B cell (primary cell): Measurements from ENCODE around the gene CHST11. TPM values are rescaled to one million over a fixed set of nuclear protein-coding genes. Genes with fewer than 3 reads are reported as not detected.

ENCODE experiments used
- ATAC-seq: fragments of 200-7000 bp; cut with Tn5 transposase; one replicate; pipeline ENCODE4 v1.10.0; 2021; ENCODE audit warnings: low read depth, mild to moderate bottlenecking, moderate number of reproducible peaks, moderate library complexity
- CTCF ChIA-PET: fragments of 350-600 bp; sonication (Branson Sonifier 250); formaldehyde crosslinking; loops from one replicate; lab custom pipeline; 2021; ENCODE audit warnings: antibody characterized with exemption, inconsistent platforms; lab: Charles Lee
- POLR2A ChIA-PET: fragments of 350-600 bp; sonication (Branson Sonifier 250); formaldehyde crosslinking; loops from one replicate; lab custom pipeline; 2021; ENCODE audit warnings: antibody characterized with exemption; lab: Charles Lee
- DNase-seq: peaks from one replicate; pipeline ENCODE4 v3.0.0; 2013
- H2AFZ ChIP-seq: 2 replicates; pipeline ENCODE4 v1.6.1; 2012; ENCODE audit warnings: mild to moderate bottlenecking, low read depth, low read length; ENCODE audit not compliant: insufficient read depth, poor library complexity, severe bottlenecking
- H3K27ac ChIP-seq, 2 donors: 1 replicate in 1 of 2; 2 replicates in 1 of 2; pipeline ENCODE4 v1.5.1; 2012 to 2013; ENCODE audit warnings: low read length in 2 of 2, mild to moderate bottlenecking in 2 of 2, moderate library complexity in 1 of 2
- H3K27me3 ChIP-seq, 4 experiments: fragments of 200-600 bp in 1 of 4; sonication (generic) in 1 of 4; replicated peaks in 1 of 4; 1 replicate in 2 of 4; 2 replicates in 2 of 4; pipeline versions ENCODE4 v1.6.1 to v1.7.0; 2013 to 2016; ENCODE audit warnings: low read length in 3 of 4, mild to moderate bottlenecking in 2 of 4, mixed read lengths in 1 of 4, moderate library complexity in 1 of 4; ENCODE audit not compliant: insufficient read depth in 4 of 4, control insufficient read depth in 3 of 4; ENCODE audit errors: control extremely low read depth in 1 of 4
- H3K36me3 ChIP-seq, 2 experiments: replicated peaks in 1 of 2; 1 replicate in 1 of 2; 2 replicates in 1 of 2; pipeline versions ENCODE4 v1.6.1 to v1.7.1; 2013; ENCODE audit warnings: low read length in 1 of 2; ENCODE audit not compliant: insufficient read depth in 2 of 2, control insufficient read depth in 1 of 2; ENCODE audit errors: control extremely low read depth in 1 of 2, extremely low read depth in 1 of 2
- H3K4me1 ChIP-seq, 2 donors: fragments of 200-600 bp in 1 of 2; sonication (generic) in 1 of 2; 1 replicate in 1 of 2; 2 replicates in 1 of 2; pipeline versions ENCODE4 v1.5.1 to v1.6.1; 2013 to 2017; ENCODE audit warnings: low read length in 2 of 2; ENCODE audit not compliant: control insufficient read depth in 2 of 2, insufficient read depth in 2 of 2
- H3K4me2 ChIP-seq: replicated peaks from 2 replicates; pipeline ENCODE3; 2012; ENCODE audit warnings: mild to moderate bottlenecking, low read depth, low read length; ENCODE audit not compliant: poor library complexity, severe bottlenecking
- H3K4me3 ChIP-seq, 5 experiments: fragments of 200-600 bp in 1 of 5; sonication (generic) in 1 of 5; 1 replicate in 3 of 5; 2 replicates in 2 of 5; pipeline versions ENCODE4 v1.5.1 to v1.7.0; 2011 to 2016; ENCODE audit warnings: low read length in 4 of 5, mild to moderate bottlenecking in 4 of 5, low read depth in 2 of 5, control low read depth in 1 of 5, moderate library complexity in 1 of 5; ENCODE audit not compliant: insufficient read depth in 1 of 5; ENCODE audit errors: control extremely low read depth in 1 of 5, extremely low read depth in 1 of 5
- H3K79me2 ChIP-seq: fragments of 200-600 bp; sonication (generic); one replicate; pipeline ENCODE4 v1.6.0; 2016; ENCODE audit warnings: low read length; ENCODE audit not compliant: control insufficient read depth, insufficient read depth
- H3K9ac ChIP-seq: fragments of 200-600 bp; sonication (generic); 2 replicates; pipeline ENCODE4 v1.6.1; 2017; ENCODE audit warnings: mild to moderate bottlenecking, low read length, moderate library complexity
- H3K9me3 ChIP-seq, 3 donors: one replicate each; pipeline versions ENCODE4 v1.6.1 to v1.7.1; 2013; ENCODE audit warnings: low read length in 2 of 3; ENCODE audit not compliant: control insufficient read depth in 2 of 3, insufficient read depth in 1 of 3; ENCODE audit errors: control extremely low read depth in 1 of 3
- H4K20me1 ChIP-seq: 2 replicates; pipeline ENCODE4 v1.6.0; 2012; ENCODE audit warnings: mild to moderate bottlenecking, low read length; ENCODE audit not compliant: insufficient read depth, control insufficient read depth, poor library complexity, severe bottlenecking
- H3K27ac Mint-ChIP-seq: one replicate; pipeline ENCODE4 v1.8.0; 2021; ENCODE audit warnings: mixed read lengths
- H3K27me3 Mint-ChIP-seq: one replicate; pipeline ENCODE4 v1.8.0; 2021; ENCODE audit warnings: mixed read lengths
- H3K4me1 Mint-ChIP-seq: one replicate; pipeline ENCODE4 v1.8.0; 2021; ENCODE audit warnings: mixed read lengths
- H3K4me3 Mint-ChIP-seq: one replicate; pipeline ENCODE4 v1.8.0; 2021; ENCODE audit warnings: mixed read lengths
- H3K9me3 Mint-ChIP-seq: one replicate; pipeline ENCODE4 v1.8.0; 2022; ENCODE audit warnings: mixed read lengths; ENCODE audit not compliant: insufficient read depth
- CTCF ChIP-seq: fragments of 200-600 bp; IDR thresholded peaks from one replicate; pipeline ENCODE4 v1.8.0; 2022; ENCODE audit warnings: antibody characterized with exemption, mild to moderate bottlenecking
- EZH2 ChIP-seq: IDR thresholded peaks from 2 replicates; pipeline ENCODE4 v1.6.1; 2012; ENCODE audit warnings: borderline replicate concordance, low read depth, mild to moderate bottlenecking, moderate library complexity, low read length; ENCODE audit not compliant: insufficient read depth, poor library complexity, severe bottlenecking
- WGBS: methylation state at CpG from one replicate; pipeline ENCODE4 v1.1.5; 2013; ENCODE audit warnings: missing lambda C conversion rate; ENCODE audit not compliant: insufficient coverage; 5-methylcytosine and 5-hydroxymethylcytosine counted together
- intact Hi-C: fragments of 100-400 bp; cut with micrococcal nuclease; formaldehyde crosslinking; loops from one replicate; pipeline ENCODE4 v1.10.0; 2022
- polyA plus RNA-seq: library from polyadenylated mRNA; depleted of rRNA; stranded (reverse); fragments of >200 nt; gene quantifications from 2 replicates; pipeline ENCODE4 v1.2.3, GENCODE V29; 2012
- total RNA-seq, 2 donors: library from RNA; stranded (reverse); fragments of 120-200 nt in 1 of 2; gene quantifications; 1 replicate in 1 of 2; 2 replicates in 1 of 2; pipeline versions ENCODE4 v1.2.3 to v1.2.4, GENCODE V29; 2013 to 2022

The CHST11 gene
- total and polyA plus RNA-seq, 2 donors (not counting 1 experiment from before 2014, with no cell fraction given), result 46.3 to 152 TPM

- Mint-ChIP-seq H3K27me3 (no peaks in the 10 kb centered on the region), H3K9me3 (no peaks in the 10 kb centered on the region), H3K4me3 (no peak overlapping the region), H3K27ac (no peak overlapping the region), H3K4me1 (peaks cover 15% of the 10 kb centered on the region)
- intact Hi-C loops, result no loop called here
- Histone ChIP-seq H3K4me2 (no peak overlapping the region), H3K27ac (no peak overlapping the region), H3K9ac (no peak overlapping the region), H4K20me1 (no peaks in the 10 kb centered on the region), H3K36me3 (no peaks in the 10 kb centered on the region), H2AFZ (no peak overlapping the region), H3K4me1 (peaks cover 5 to 29% of the 10 kb centered on the region in 2 donors), H3K9me3 (no peaks in the 10 kb centered on the region), H3K27me3 (peaks cover 0 to 3% (median 0%) of the 10 kb centered on the region in 4 experiments), H3K79me2 (no peaks in the 10 kb centered on the region), H3K4me3 (no peak overlapping the region)
- ATAC-seq (no peak), DNase-seq (no peak)
- 87% methylated on average over 5 of the region's 6 CpGs for WGBS
- CTCF ChIA-PET, result no interaction called here
- TF ChIP-seq EZH2, result no peak
- TF ChIP-seq CTCF, result no peak
- POLR2A ChIA-PET, result interaction anchor here (0.6 kb wide), 1 partner anchor 255 kb away, joined by 5 read pairs; no protein-coding TSS in a partner anchor
Measured at GRCh38 chr12:104416136-104416535, 40.6 kb upstream of the CHST11 start.

- 8% methylated on average over 1 of the region's 1 CpG for WGBS
- TF ChIP-seq CTCF, result no peak
- TF ChIP-seq EZH2, result no peak
- Histone ChIP-seq H3K4me2 (no peak overlapping the region), H3K9me3 (no peaks in the 10 kb centered on the region), H3K9ac (no peak overlapping the region), H3K79me2 (no peaks in the 10 kb centered on the region), H3K27me3 (peaks cover 0 to 3% (median 0%) of the 10 kb centered on the region in 4 experiments), H3K4me1 (peaks cover 5 to 29% of the 10 kb centered on the region in 2 donors), H4K20me1 (no peaks in the 10 kb centered on the region), H3K36me3 (no peaks in the 10 kb centered on the region), H2AFZ (no peak overlapping the region), H3K27ac (no peak overlapping the region), H3K4me3 (no peak overlapping the region)
- no peaks in the 10 kb centered on the region for H3K9me3 Mint-ChIP-seq
- ChIA-PET POLR2A (interaction anchor here (0.6 kb wide), 1 partner anchor 255 kb away, joined by 5 read pairs; no protein-coding TSS in a partner anchor), CTCF (no interaction called here)
- DNase-seq (no peak), ATAC-seq (no peak)
- intact Hi-C loops, result no loop called here
- H3K27me3 Mint-ChIP-seq, result no peaks in the 10 kb centered on the region
- no peak overlapping the region for H3K27ac Mint-ChIP-seq
- H3K4me3 Mint-ChIP-seq, result no peak overlapping the region
- peaks cover 15% of the 10 kb centered on the region for H3K4me1 Mint-ChIP-seq
Measured at GRCh38 chr12:104416585-104416984, 40.2 kb upstream of the CHST11 start.
